Upper lobe of left lung (tissue), 6 donors: ENCODE measurements around the gene KRTAP16-1. TPM values are rescaled to one million over a fixed set of nuclear protein-coding genes. Genes with fewer than 3 reads are reported as not detected.

ENCODE experiments used
- ATAC-seq, 2 donors: fragments of 200-7000 bp; cut with Tn5 transposase; one replicate each; pipeline ENCODE4 v1.9.1; 2022; ENCODE audit warnings: mild to moderate bottlenecking in 2 of 2, moderate library complexity in 2 of 2; ENCODE audit not compliant: low FRiP score in 2 of 2
- DNase-seq, 2 donors: peaks; one replicate each; pipeline ENCODE4 v3.0.0-alpha.2; 2019 to 2020
- H3K27ac ChIP-seq, 4 donors: fragments of 200-600 bp; sonication (generic); one replicate each; pipeline ENCODE4 v1.5.1; 2016 to 2019
- H3K27me3 ChIP-seq, 4 donors: fragments of 200-600 bp; sonication (generic); one replicate each; pipeline ENCODE4 v1.5.1; 2017 to 2019
- H3K36me3 ChIP-seq, 4 donors: fragments of 200-600 bp; sonication (generic); one replicate each; pipeline ENCODE4 v1.5.1; 2016 to 2019
- H3K4me1 ChIP-seq, 4 donors: fragments of 200-600 bp; sonication (generic); one replicate each; pipeline ENCODE4 v1.5.1; 2018 to 2019
- H3K4me3 ChIP-seq, 4 donors: fragments of 200-600 bp; sonication (generic); one replicate each; pipeline ENCODE4 v1.5.1; 2017 to 2019; ENCODE audit warnings: mild to moderate bottlenecking in 2 of 4, moderate library complexity in 1 of 4
- H3K9me3 ChIP-seq, 4 donors: fragments of 200-600 bp; sonication (generic); one replicate each; pipeline ENCODE4 v1.5.1; 2018 to 2019
- EP300 ChIP-seq, 4 donors: sonication (generic); formaldehyde crosslinking; IDR thresholded peaks; one replicate each; pipeline ENCODE4 v1.5.1; 2017; ENCODE audit warnings: antibody characterized with exemption in 4 of 4, control low read depth in 2 of 4
- POLR2A ChIP-seq, 4 donors: fragments of 450-650 bp; IDR thresholded peaks; one replicate each; pipeline ENCODE4 v1.5.1; 2016 to 2017; ENCODE audit warnings: antibody characterized with exemption in 4 of 4, mild to moderate bottlenecking in 2 of 4
- POLR2AphosphoS5 ChIP-seq, 2 donors: sonication (generic); formaldehyde crosslinking; IDR thresholded peaks; one replicate each; pipeline ENCODE4 v1.5.1; 2017; ENCODE audit warnings: antibody characterized with exemption in 2 of 2
- WGBS, 2 donors: methylation state at CpG; one replicate each; pipeline ENCODE4 v1.1.5; 2017 to 2018; 5-methylcytosine and 5-hydroxymethylcytosine counted together
- total RNA-seq, 6 donors: library from RNA; depleted of rRNA in 4 of 6; stranded (reverse); fragments of >200 nt in 4 of 6; gene quantifications; one replicate each; pipeline versions ENCODE4 v1.1.0 to v1.2.1, GENCODE V29; 2016 to 2021
- TF ChIP-seq, protein P1 (sequence below), 6 experiments: fragments of 450-650 bp in 4 of 6; fragments of 200-600 bp in 2 of 6; sonication (generic) in 2 of 6; IDR thresholded peaks; one replicate each; pipeline ENCODE4 v1.5.1; 2016 to 2019; ENCODE audit warnings: antibody characterized with exemption in 6 of 6
- donor health status: DM: no; HTN: no; CAD: no; lungs with moderate emphysema.
- donor health status: DM: no; HTN: yes; CAD: no; lungs with severe emphysema.

Gene KRTAP16-1
- total RNA-seq, 6 donors from 2014 or later = not detected

DNA sequence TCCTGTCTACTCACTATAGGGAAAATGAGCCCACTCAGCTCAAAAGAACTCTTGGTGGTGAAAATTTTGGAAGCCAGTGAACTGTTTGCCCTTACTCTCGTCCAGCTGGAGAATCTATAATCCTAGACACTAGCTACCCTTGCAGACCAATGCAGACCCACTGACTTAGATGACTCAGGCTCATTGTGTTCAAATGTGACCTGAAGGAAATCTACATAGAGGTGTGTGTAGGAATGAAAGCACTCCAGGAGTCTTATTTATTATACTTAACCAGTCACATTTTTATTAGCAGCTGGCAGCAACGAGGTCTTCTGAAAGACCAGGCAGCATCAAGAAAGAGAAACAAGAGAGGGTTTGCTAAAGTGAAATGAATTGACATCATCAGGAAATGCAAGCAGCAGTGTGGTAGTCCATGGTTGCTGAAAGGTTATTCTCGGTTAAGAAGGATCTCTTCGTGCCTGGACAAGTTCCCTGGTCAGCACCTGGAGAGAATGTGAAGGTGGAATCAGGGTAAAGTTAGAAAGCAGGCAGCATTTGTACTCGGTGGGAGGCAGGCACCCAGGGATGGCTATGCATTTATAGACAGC, 7.8 kb downstream of the KRTAP16-1 start:
- H3K4me3 ChIP-seq = no peak overlapping the region
- ATAC-seq (no peak), DNase-seq (no peak)
- H3K4me1 ChIP-seq = no peaks in the 10 kb centered on the region
- H3K36me3 ChIP-seq = no peaks in the 10 kb centered on the region
- no peaks in the 10 kb centered on the region for H3K9me3 ChIP-seq
- no peaks in the 10 kb centered on the region for H3K27me3 ChIP-seq
- WGBS, 2 donors = 71 to 76% methylated on average over 5 of the region's 5 CpGs
- no peak overlapping the region for H3K27ac ChIP-seq
- TF ChIP-seq EP300 (IDR thresholded peaks at IDR 0.05) (no peak), POLR2A (IDR thresholded peaks at IDR 0.05) (no peak), POLR2AphosphoS5 (IDR thresholded peaks at IDR 0.05) (no peak)
- TF ChIP-seq, protein P1, sequence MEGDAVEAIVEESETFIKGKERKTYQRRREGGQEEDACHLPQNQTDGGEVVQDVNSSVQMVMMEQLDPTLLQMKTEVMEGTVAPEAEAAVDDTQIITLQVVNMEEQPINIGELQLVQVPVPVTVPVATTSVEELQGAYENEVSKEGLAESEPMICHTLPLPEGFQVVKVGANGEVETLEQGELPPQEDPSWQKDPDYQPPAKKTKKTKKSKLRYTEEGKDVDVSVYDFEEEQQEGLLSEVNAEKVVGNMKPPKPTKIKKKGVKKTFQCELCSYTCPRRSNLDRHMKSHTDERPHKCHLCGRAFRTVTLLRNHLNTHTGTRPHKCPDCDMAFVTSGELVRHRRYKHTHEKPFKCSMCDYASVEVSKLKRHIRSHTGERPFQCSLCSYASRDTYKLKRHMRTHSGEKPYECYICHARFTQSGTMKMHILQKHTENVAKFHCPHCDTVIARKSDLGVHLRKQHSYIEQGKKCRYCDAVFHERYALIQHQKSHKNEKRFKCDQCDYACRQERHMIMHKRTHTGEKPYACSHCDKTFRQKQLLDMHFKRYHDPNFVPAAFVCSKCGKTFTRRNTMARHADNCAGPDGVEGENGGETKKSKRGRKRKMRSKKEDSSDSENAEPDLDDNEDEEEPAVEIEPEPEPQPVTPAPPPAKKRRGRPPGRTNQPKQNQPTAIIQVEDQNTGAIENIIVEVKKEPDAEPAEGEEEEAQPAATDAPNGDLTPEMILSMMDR (IDR thresholded peaks at IDR 0.05) = no peak

DNA sequence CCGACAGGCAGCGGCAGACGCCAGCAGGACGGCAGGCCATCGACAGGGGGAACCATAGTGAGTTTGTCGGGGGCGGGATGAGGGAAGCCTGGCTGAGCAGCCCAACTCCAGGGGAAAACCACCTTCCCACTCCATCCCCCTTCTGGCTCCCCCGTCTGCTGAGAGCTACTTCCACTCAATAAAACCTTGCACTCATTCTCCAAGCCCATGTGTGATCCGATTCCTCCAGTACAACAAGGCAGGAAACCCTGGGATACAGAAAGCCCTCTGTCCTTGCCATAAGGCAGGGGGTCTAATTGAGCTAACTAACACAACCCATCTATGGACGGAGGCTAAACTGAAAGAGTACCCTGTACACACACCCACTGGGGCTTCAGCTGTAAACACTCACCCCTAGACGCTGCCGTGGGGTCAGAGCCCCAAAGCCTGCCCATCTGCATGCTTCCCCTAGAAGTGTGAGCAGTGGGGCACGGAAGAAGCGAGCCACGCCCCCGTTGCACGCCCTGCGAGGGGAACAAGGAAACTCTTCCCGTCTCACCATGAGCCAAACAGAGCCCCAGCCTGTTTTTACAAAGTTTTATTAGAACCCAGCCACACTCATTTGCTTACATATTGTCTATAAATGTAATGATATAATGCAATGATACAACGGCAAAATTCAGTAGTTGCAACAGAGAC, 10.5 kb downstream of the KRTAP16-1 start:
- H3K4me1 ChIP-seq = no peaks in the 10 kb centered on the region
- no peak for TF ChIP-seq EP300 (IDR thresholded peaks at IDR 0.05)
- no peak for TF ChIP-seq POLR2AphosphoS5 (IDR thresholded peaks at IDR 0.05)
- TF ChIP-seq, protein P1 (IDR thresholded peaks at IDR 0.05) = no peak
- no peak for TF ChIP-seq POLR2A (IDR thresholded peaks at IDR 0.05)
- no peaks in the 10 kb centered on the region for H3K36me3 ChIP-seq
- ATAC-seq (no peak), DNase-seq (peak in 1 of 2 donors; percentile 50)
- H3K9me3 ChIP-seq = no peaks in the 10 kb centered on the region
- no peak overlapping the region for H3K27ac ChIP-seq
- no peak overlapping the region for H3K4me3 ChIP-seq
- no peaks in the 10 kb centered on the region for H3K27me3 ChIP-seq
- WGBS, 2 donors = 90 to 93% methylated on average over 20 of the region's 20 CpGs

DNA sequence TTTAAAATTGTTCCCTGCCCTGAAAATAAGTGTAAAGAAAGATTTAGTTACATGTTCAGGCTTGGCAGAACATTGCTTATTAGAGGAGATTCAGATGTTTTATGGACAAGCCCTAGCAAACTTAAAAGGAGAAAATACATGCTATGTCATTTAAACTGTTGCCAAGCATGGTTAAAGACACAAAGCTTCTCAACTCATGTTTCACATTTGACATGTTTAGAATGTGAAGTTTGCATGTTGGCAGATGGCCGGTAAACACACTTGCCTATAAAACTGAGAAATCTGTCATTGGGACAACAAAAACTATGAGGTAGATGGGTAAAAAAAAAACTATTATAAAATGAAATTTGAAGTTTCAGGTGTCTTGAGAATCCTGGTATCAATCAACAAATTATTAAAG, 12.3 kb downstream of the KRTAP16-1 start:
- TF ChIP-seq EP300 (IDR thresholded peaks at IDR 0.05) (no peak), POLR2A (IDR thresholded peaks at IDR 0.05) (no peak), POLR2AphosphoS5 (IDR thresholded peaks at IDR 0.05) (no peak)
- TF ChIP-seq, protein P1 (IDR thresholded peaks at IDR 0.05) = no peak
- no peak for ATAC-seq
- Histone ChIP-seq H3K9me3 (no peaks in the 10 kb centered on the region), H3K36me3 (no peaks in the 10 kb centered on the region), H3K4me3 (no peak overlapping the region), H3K4me1 (no peaks in the 10 kb centered on the region), H3K27ac (no peak overlapping the region), H3K27me3 (no peaks in the 10 kb centered on the region)
- WGBS, 2 donors = 53 to 70% methylated on average over 1 of the region's 1 CpG
- no peak for DNase-seq

DNA sequence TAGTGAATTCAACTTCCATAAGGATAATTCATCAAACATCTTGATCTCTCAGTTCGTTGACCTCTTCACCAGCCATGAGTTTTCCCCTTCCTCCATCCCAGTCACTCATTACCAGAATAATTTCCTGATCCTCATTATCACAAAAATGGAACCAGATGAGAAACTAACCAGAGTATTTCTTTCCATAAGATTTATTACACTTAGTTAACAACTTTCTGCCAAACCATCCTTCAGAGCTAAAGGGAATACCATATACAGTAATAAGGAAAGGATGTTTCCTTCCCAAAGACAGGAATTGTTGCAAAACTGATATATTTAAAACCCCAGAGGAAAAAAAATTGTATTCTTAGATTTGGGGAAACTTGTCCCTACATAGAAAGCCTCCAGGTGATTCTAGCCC, 15.1 kb downstream of the KRTAP16-1 start:
- TF ChIP-seq, protein P1 (IDR thresholded peaks at IDR 0.05) = no peak
- no peak for TF ChIP-seq EP300 (IDR thresholded peaks at IDR 0.05)
- TF ChIP-seq POLR2A (IDR thresholded peaks at IDR 0.05) = no peak
- TF ChIP-seq POLR2AphosphoS5 (IDR thresholded peaks at IDR 0.05) = no peak
- Histone ChIP-seq H3K4me3 (no peak overlapping the region), H3K36me3 (no peaks in the 10 kb centered on the region), H3K4me1 (no peaks in the 10 kb centered on the region), H3K27me3 (no peaks in the 10 kb centered on the region), H3K27ac (no peak overlapping the region), H3K9me3 (no peaks in the 10 kb centered on the region)
- no peak for ATAC-seq
- DNase-seq = no peak
- 69 to 80% methylated on average over 1 of the region's 1 CpG for WGBS, 2 donors

DNA sequence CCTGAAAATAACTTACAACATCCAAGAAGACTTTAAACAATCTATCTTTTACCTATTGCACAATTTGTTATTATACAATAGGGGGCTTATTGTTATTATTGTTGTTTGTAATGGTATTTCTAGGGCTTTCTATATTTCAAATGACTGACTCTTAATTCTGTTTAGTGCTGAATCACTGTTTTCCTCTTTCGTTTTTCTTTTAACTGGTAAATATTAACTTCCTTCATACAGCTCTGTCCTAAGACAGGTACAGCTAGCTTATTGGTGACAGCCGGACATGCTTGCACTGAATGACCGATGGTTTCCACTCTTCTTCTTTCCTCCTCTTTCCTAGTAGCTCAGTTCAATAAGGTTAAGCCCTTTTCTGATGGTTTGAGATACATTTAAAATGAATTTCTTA, 22.1 kb downstream of the KRTAP16-1 start:
- Histone ChIP-seq H3K4me1 (no peaks in the 10 kb centered on the region), H3K4me3 (no peak overlapping the region), H3K36me3 (no peaks in the 10 kb centered on the region), H3K9me3 (no peaks in the 10 kb centered on the region), H3K27ac (no peak overlapping the region), H3K27me3 (no peaks in the 10 kb centered on the region)
- DNase-seq (no peak), ATAC-seq (no peak)
- 76 to 80% methylated on average over 3 of the region's 3 CpGs for WGBS, 2 donors
- TF ChIP-seq POLR2AphosphoS5 (IDR thresholded peaks at IDR 0.05) = no peak
- TF ChIP-seq, protein P1 (IDR thresholded peaks at IDR 0.05) = no peak
- TF ChIP-seq EP300 (IDR thresholded peaks at IDR 0.05) = no peak
- no peak for TF ChIP-seq POLR2A (IDR thresholded peaks at IDR 0.05)
